HG03521 (cell line): ENCODE results near the gene GCDH.
"Not testable (repeated sequence)": the region's sequence is repeated elsewhere in the genome, so short reads cannot be mapped to it uniquely, and the experiment has no call there.

ENCODE experiments used
- ATAC-seq: cut with Tn5 transposase; IDR thresholded peaks from one replicate; pipeline ENCODE4 v1.9.1; 2021; ENCODE audit warnings: mild to moderate bottlenecking, moderate library complexity; ENCODE audit not compliant: unreplicated experiment

GCDH gene

GRCh38 chr19:12872255-12872654 is 18.7 kb upstream of the GCDH start:
- ATAC-seq: no peak

- no peak for ATAC-seq
These were observed 17.7 kb upstream of the GCDH start for GRCh38 chr19:12872941-12873890.

- no peak for ATAC-seq
These were observed 16.8 kb upstream of the GCDH start for GRCh38 chr19:12873891-12874745.

GRCh38 chr19:12875086-12875485 is 15.9 kb upstream of the GCDH start:
- no peak for ATAC-seq

- no peak for ATAC-seq
These were observed 10.3 kb upstream of the GCDH start for GRCh38 chr19:12880551-12881171.

- peak; percentile 75 for ATAC-seq
These were observed 9.7 kb upstream of the GCDH start, which contains the start of gene DNASE2 for GRCh38 chr19:12881172-12881808. TSS of gene DNASE2 (minus strand) at chr19:12881449. CDS start at chr19:12881375, 74 bp downstream.

- no peak for ATAC-seq
These were observed 8.4 kb upstream of the GCDH start for GRCh38 chr19:12882589-12882988.

GRCh38 chr19:12884202-12884601 is 6.8 kb upstream of the GCDH start:
- ATAC-seq: no peak

GRCh38 chr19:12884627-12884925 is 6.4 kb upstream of the GCDH start:
- no peak for ATAC-seq

- no peak for ATAC-seq
These were observed 5.8 kb upstream of the GCDH start for GRCh38 chr19:12884926-12885748.

- ATAC-seq: no peak
These were observed 5.0 kb upstream of the GCDH start for GRCh38 chr19:12885749-12886650.

GRCh38 chr19:12886651-12886968 is 4.3 kb upstream of the GCDH start:
- no peak for ATAC-seq

GRCh38 chr19:12886969-12887747 is 3.8 kb upstream of the GCDH start, which contains the start of gene KLF1:
TSS of gene KLF1 (minus strand) at chr19:12887201. CDS start at chr19:12887140, 61 bp downstream.
- no peak for ATAC-seq

- no peak for ATAC-seq
These were observed 2.9 kb upstream of the GCDH start for GRCh38 chr19:12888006-12888603.

GRCh38 chr19:12890299-12890786 is 617 bp upstream of the GCDH start:
- ATAC-seq: not testable (repeated sequence)

GRCh38 chr19:12891553-12892021 is 627 bp downstream of the GCDH start:
- ATAC-seq: no peak

- no peak for ATAC-seq
These were observed 2.6 kb downstream of the GCDH start for GRCh38 chr19:12893582-12893981.

- ATAC-seq: no peak
These were observed 5.5 kb downstream of the GCDH start for GRCh38 chr19:12896460-12896859.
